Measurements from ENCODE around the gene CABYR. TPM values are rescaled to one million over a fixed set of nuclear protein-coding genes. Genes with fewer than 3 reads are reported as not detected.

CABYR gene
- total and polyA plus RNA-seq, 8 donors = 0.73 to 9.4 (median 2.6) TPM; not detected in 3

- no peak overlapping the region for H3K4me3 ChIP-seq
- peaks cover 0 to 31% (median 4%) of the 10 kb centered on the region in 4 donors for H3K4me1 ChIP-seq
- no peak overlapping the region for H3K27ac ChIP-seq
- WGBS, 5 donors = 77 to 90% (median 86%) methylated on average over 5 of the region's 5 CpGs
- DNase-seq = no peak
- no peaks in the 10 kb centered on the region for H3K27me3 ChIP-seq
- H3K36me3 ChIP-seq = peaks cover 0 to 12% (median 6%) of the 10 kb centered on the region in 4 donors
- no peak for TF ChIP-seq POLR2AphosphoS5 (IDR thresholded peaks at IDR 0.05)
- no peak for TF ChIP-seq EP300 (IDR thresholded peaks at IDR 0.05)
- TF ChIP-seq POLR2A (IDR thresholded peaks at IDR 0.05) = no peak
- TF ChIP-seq CTCF (IDR thresholded peaks at IDR 0.05) = no peak
- no peaks in the 10 kb centered on the region for H3K9me3 ChIP-seq
- intact Hi-C loops (cut with DNase I; ENCODE audit: low total_unique reads) = no loop called here
These were observed 60.6 kb downstream of the CABYR start for GRCh38 chr18:24199372-24199962.

- WGBS, 5 donors = 61 to 86% (median 85%) methylated on average over 11 of the region's 11 CpGs
- H3K9me3 ChIP-seq = no peaks in the 10 kb centered on the region
- no peak for TF ChIP-seq CTCF (IDR thresholded peaks at IDR 0.05)
- TF ChIP-seq POLR2AphosphoS5 (IDR thresholded peaks at IDR 0.05) = no peak
- intact Hi-C loops (cut with DNase I; ENCODE audit: low total_unique reads) = no loop called here
- no peaks in the 10 kb centered on the region for H3K36me3 ChIP-seq
- H3K4me3 ChIP-seq = no peak overlapping the region
- no peak overlapping the region for H3K27ac ChIP-seq
- no peaks in the 10 kb centered on the region for H3K27me3 ChIP-seq
- peaks cover 0 to 31% (median 4%) of the 10 kb centered on the region in 4 donors for H3K4me1 ChIP-seq
- DNase-seq = no peak
These were observed 61.8 kb downstream of the CABYR start for GRCh38 chr18:24200494-24201290.

GRCh38 chr18:24201699-24202687, 63.1 kb downstream of the CABYR start:
- peaks cover 0 to 31% (median 4%) of the 10 kb centered on the region in 4 donors for H3K4me1 ChIP-seq
- no peak for DNase-seq
- intact Hi-C loops (cut with DNase I; ENCODE audit: low total_unique reads) = no loop called here
- no peak for TF ChIP-seq POLR2A (IDR thresholded peaks at IDR 0.05)
- no peak for TF ChIP-seq CTCF (IDR thresholded peaks at IDR 0.05)
- TF ChIP-seq EP300 (IDR thresholded peaks at IDR 0.05) = no peak
- no peak for TF ChIP-seq POLR2AphosphoS5 (IDR thresholded peaks at IDR 0.05)
- no peaks in the 10 kb centered on the region for H3K9me3 ChIP-seq
- H3K4me3 ChIP-seq = no peak overlapping the region
- no peaks in the 10 kb centered on the region for H3K27me3 ChIP-seq
- H3K27ac ChIP-seq = no peak overlapping the region
- 59 to 75% (median 67%) methylated on average over 8 of the region's 8 CpGs for WGBS, 5 donors
- H3K36me3 ChIP-seq = no peaks in the 10 kb centered on the region

GRCh38 chr18:24204904-24205303, 66.0 kb downstream of the CABYR start:
- 86 to 96% (median 93%) methylated on average over 3 of the region's 3 CpGs for WGBS, 5 donors
- no peak overlapping the region for H3K4me3 ChIP-seq
- no peak for TF ChIP-seq EP300 (IDR thresholded peaks at IDR 0.05)
- TF ChIP-seq POLR2A (IDR thresholded peaks at IDR 0.05) = no peak
- no peak for TF ChIP-seq CTCF (IDR thresholded peaks at IDR 0.05)
- no peak for TF ChIP-seq POLR2AphosphoS5 (IDR thresholded peaks at IDR 0.05)
- DNase-seq = no peak
- H3K9me3 ChIP-seq = no peaks in the 10 kb centered on the region
- no peaks in the 10 kb centered on the region for H3K36me3 ChIP-seq
- H3K27me3 ChIP-seq = no peaks in the 10 kb centered on the region
- H3K27ac ChIP-seq = no peak overlapping the region
- peaks cover 0 to 21% (median 4%) of the 10 kb centered on the region in 4 donors for H3K4me1 ChIP-seq
- intact Hi-C loops (cut with DNase I; ENCODE audit: low total_unique reads) = no loop called here

Data from stomach (tissue), 9 donors.